ENCODE results near the gene TMEM60.

TMEM60 gene

DNA sequence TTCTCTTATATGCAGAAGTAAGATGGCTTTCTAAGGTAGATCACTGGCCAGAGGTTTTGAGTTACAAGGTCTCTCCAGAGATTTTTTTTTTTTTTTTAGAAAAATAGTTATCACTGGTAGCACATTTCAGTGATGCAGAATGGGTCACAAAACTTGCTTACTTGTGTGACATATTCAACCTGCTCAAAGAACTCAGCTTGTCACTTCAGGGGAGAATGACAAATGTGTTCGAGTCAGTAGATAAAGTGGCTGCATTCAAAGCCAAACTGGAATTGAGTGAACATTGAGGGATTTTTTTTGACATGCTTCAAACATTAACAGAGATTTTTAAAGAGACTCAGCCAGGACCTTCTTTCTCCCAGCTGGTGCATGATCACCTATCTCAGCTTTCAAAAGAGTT lies 33.7 kb upstream of the TMEM60 start:
- Histone ChIP-seq H3K4me2 (no peak overlapping the region), H3K9ac (no peak overlapping the region), H3K27me3 (ENCODE audit: insufficient read depth, low read depth) (no peaks in the 10 kb centered on the region), H3K4me3 (IDR thresholded peaks at IDR 0.05; ENCODE audit: insufficient read depth, low read depth, low read length) (no peak overlapping the region), H3K36me3 (ENCODE audit: insufficient read depth) (no peaks in the 10 kb centered on the region), H3K4me1 (ENCODE audit: low read depth, poor library complexity, severe bottlenecking) (no peaks in the 10 kb centered on the region), H3K27ac (no peak overlapping the region), H2AFZ (ENCODE audit: low read depth) (no peak overlapping the region), H4K20me1 (ENCODE audit: insufficient read depth) (no peaks in the 10 kb centered on the region), H3K79me2 (ENCODE audit: insufficient read depth, low read depth) (0 out of 2 replicates have a peak, but pooled peaks cover 4% of the 10 kb centered on the region)
- no peak for TF ChIP-seq CTCF (conservative IDR thresholded peaks at IDR 0.05; ENCODE audit: low read depth, low read length)

- H3K79me2 ChIP-seq (ENCODE audit: insufficient read depth, low read depth): 0 out of 2 replicates have a peak, but pooled peaks cover 9% of the 10 kb centered on the region
- no peaks in the 10 kb centered on the region for H3K27me3 ChIP-seq (ENCODE audit: insufficient read depth, low read depth)
- no peaks in the 10 kb centered on the region for H3K4me1 ChIP-seq (ENCODE audit: low read depth, poor library complexity, severe bottlenecking)
- H4K20me1 ChIP-seq (ENCODE audit: insufficient read depth): no peaks in the 10 kb centered on the region
- no peaks in the 10 kb centered on the region for H3K36me3 ChIP-seq (ENCODE audit: insufficient read depth)
- no peak overlapping the region for H2AFZ ChIP-seq (ENCODE audit: low read depth)
- H3K4me3 ChIP-seq (IDR thresholded peaks at IDR 0.05; ENCODE audit: insufficient read depth, low read depth, low read length): no peak overlapping the region
- H3K27ac ChIP-seq: no peak overlapping the region
- H3K4me2 ChIP-seq: no peak overlapping the region
- TF ChIP-seq CTCF (conservative IDR thresholded peaks at IDR 0.05; ENCODE audit: low read depth, low read length): no peak
- no peak overlapping the region for H3K9ac ChIP-seq
Observed at GRCh38 chr7:77831481-77831880, 33.2 kb upstream of the TMEM60 start.

DNA sequence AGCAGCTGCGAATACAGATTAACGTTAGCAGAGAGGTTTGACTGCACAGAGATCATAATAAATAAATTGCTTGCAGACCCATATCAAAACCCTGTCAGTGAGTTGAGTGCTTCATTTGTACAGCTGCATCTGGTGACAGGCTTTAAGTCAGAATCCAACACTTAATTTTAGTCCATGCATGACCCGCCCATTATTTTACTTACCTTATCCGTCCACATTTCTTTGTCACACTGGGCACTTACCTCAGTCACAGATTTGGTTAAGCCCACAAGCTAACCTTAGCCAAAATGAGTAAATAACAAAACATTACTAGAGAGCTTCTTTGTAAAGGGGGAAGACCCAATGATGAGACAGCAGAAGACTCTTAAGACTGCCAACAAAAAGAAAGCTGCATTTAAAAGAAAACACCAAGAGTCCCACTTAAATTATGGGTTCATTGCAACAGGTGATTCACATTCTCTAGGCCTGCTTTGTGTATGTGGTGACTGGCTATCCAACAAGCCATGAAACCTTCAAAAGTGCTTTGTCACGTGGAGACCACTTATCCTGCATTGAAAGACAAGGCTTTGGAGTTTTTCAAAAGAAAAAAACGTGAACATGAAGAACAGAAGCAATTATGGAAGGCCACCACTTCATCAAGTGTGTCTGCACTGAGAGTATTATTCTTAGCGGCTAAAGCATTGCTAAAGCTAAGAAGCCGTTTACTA lies 32.6 kb upstream of the TMEM60 start:
- H3K27ac ChIP-seq: no peak overlapping the region
- no peak for TF ChIP-seq CTCF (conservative IDR thresholded peaks at IDR 0.05; ENCODE audit: low read depth, low read length)
- no peak overlapping the region for H3K4me2 ChIP-seq
- no peaks in the 10 kb centered on the region for H3K4me1 ChIP-seq (ENCODE audit: low read depth, poor library complexity, severe bottlenecking)
- no peak overlapping the region for H3K9ac ChIP-seq
- H3K4me3 ChIP-seq (IDR thresholded peaks at IDR 0.05; ENCODE audit: insufficient read depth, low read depth, low read length): no peak overlapping the region
- no peaks in the 10 kb centered on the region for H3K27me3 ChIP-seq (ENCODE audit: insufficient read depth, low read depth)
- H3K36me3 ChIP-seq (ENCODE audit: insufficient read depth): no peaks in the 10 kb centered on the region
- 0 out of 2 replicates have a peak, but pooled peaks cover 9% of the 10 kb centered on the region for H3K79me2 ChIP-seq (ENCODE audit: insufficient read depth, low read depth)
- H2AFZ ChIP-seq (ENCODE audit: low read depth): no peak overlapping the region
- no peaks in the 10 kb centered on the region for H4K20me1 ChIP-seq (ENCODE audit: insufficient read depth)

DNA sequence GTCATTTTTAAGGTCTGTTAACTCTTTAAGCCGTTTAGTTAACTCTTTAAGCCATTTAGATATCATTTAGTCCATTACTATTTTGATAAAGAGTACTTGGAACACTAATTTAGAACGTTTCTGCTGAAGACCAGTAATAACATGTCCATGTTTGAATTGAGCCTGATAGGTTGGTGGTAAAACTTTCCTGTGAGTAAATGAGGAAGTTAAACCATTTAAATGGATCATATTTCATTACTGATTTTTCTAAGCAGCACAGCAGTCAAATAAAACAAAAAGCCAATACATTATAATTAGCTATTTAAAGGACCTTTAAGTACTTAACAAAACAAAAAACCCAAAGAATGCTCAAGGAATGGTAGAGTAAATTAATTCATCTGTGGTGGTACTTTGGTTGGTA lies 29.8 kb upstream of the TMEM60 start:
- peaks cover 9% of the 10 kb centered on the region; the same call in 1 of the 2 replicates for H3K79me2 ChIP-seq (ENCODE audit: insufficient read depth, low read depth)
- H3K36me3 ChIP-seq (ENCODE audit: insufficient read depth): no peaks in the 10 kb centered on the region; the same call in 1 of the 2 replicates
- H4K20me1 ChIP-seq (ENCODE audit: insufficient read depth): no peaks in the 10 kb centered on the region
- no peaks in the 10 kb centered on the region for H3K27me3 ChIP-seq (ENCODE audit: insufficient read depth, low read depth)
- H2AFZ ChIP-seq (ENCODE audit: low read depth): no peak overlapping the region
- H3K4me1 ChIP-seq (ENCODE audit: low read depth, poor library complexity, severe bottlenecking): no peaks in the 10 kb centered on the region
- no peak overlapping the region for H3K27ac ChIP-seq
- H3K4me3 ChIP-seq (IDR thresholded peaks at IDR 0.05; ENCODE audit: insufficient read depth, low read depth, low read length): no peak overlapping the region
- no peak for TF ChIP-seq CTCF (conservative IDR thresholded peaks at IDR 0.05; ENCODE audit: low read depth, low read length)
- H3K9ac ChIP-seq: no peak overlapping the region
- H3K4me2 ChIP-seq: no peak overlapping the region
